ENCODE results near the gene B9D1.

Gene B9D1

GRCh38 chr17:19305256-19305655 lies 57.3 kb downstream of the B9D1 start:
- H2AFZ ChIP-seq (ENCODE audit: low read depth), result no peak overlapping the region
- no peaks in the 10 kb centered on the region for H3K36me3 ChIP-seq (ENCODE audit: insufficient read depth)
- peak overlapping the region; percentile 83 for H3K4me2 ChIP-seq
- no peak overlapping the region for H3K4me3 ChIP-seq (IDR thresholded peaks at IDR 0.05; ENCODE audit: insufficient read depth, low read depth, low read length)
- peak overlapping the region; percentile 40; the same call in 1 of the 2 replicates for H3K9ac ChIP-seq
- TF ChIP-seq CTCF (conservative IDR thresholded peaks at IDR 0.05; ENCODE audit: low read depth, low read length), result no peak
- H3K27me3 ChIP-seq (ENCODE audit: insufficient read depth, low read depth), result no peaks in the 10 kb centered on the region
- H3K79me2 ChIP-seq (ENCODE audit: insufficient read depth, low read depth), result no peaks in the 10 kb centered on the region
- peak overlapping the region; percentile 82 for H3K27ac ChIP-seq
- H4K20me1 ChIP-seq (ENCODE audit: insufficient read depth), result no peaks in the 10 kb centered on the region
- peaks cover 65% of the 10 kb centered on the region for H3K4me1 ChIP-seq (ENCODE audit: low read depth, poor library complexity, severe bottlenecking)

- Histone ChIP-seq H3K79me2 (ENCODE audit: insufficient read depth, low read depth) (no peaks in the 10 kb centered on the region), H3K4me2 (peak overlapping the region; percentile 83), H3K36me3 (ENCODE audit: insufficient read depth) (no peaks in the 10 kb centered on the region), H3K4me1 (ENCODE audit: low read depth, poor library complexity, severe bottlenecking) (peaks cover 65% of the 10 kb centered on the region), H3K27ac (peak overlapping the region; percentile 82; the same call in 1 of the 2 replicates), H4K20me1 (ENCODE audit: insufficient read depth) (no peaks in the 10 kb centered on the region), H3K4me3 (IDR thresholded peaks at IDR 0.05; ENCODE audit: insufficient read depth, low read depth, low read length) (no peak overlapping the region), H3K9ac (no peak overlapping the region; the same call in 1 of the 2 replicates), H2AFZ (ENCODE audit: low read depth) (no peak overlapping the region), H3K27me3 (ENCODE audit: insufficient read depth, low read depth) (no peaks in the 10 kb centered on the region)
- TF ChIP-seq CTCF (conservative IDR thresholded peaks at IDR 0.05; ENCODE audit: low read depth, low read length), result no peak
These were observed 57.8 kb downstream of the B9D1 start for GRCh38 chr17:19304751-19305150.

- peak overlapping the region; percentile 83; the same call in 1 of the 2 replicates for H3K4me2 ChIP-seq
- no peak overlapping the region for H3K4me3 ChIP-seq (IDR thresholded peaks at IDR 0.05; ENCODE audit: insufficient read depth, low read depth, low read length)
- no peaks in the 10 kb centered on the region for H3K27me3 ChIP-seq (ENCODE audit: insufficient read depth, low read depth)
- H2AFZ ChIP-seq (ENCODE audit: low read depth), result no peak overlapping the region
- H3K27ac ChIP-seq, result peak overlapping the region; percentile 82; the same call in 1 of the 2 replicates
- H3K4me1 ChIP-seq (ENCODE audit: low read depth, poor library complexity, severe bottlenecking), result peaks cover 65% of the 10 kb centered on the region
- TF ChIP-seq CTCF (conservative IDR thresholded peaks at IDR 0.05; ENCODE audit: low read depth, low read length), result no peak
- H3K9ac ChIP-seq, result no peak overlapping the region
- no peaks in the 10 kb centered on the region for H3K36me3 ChIP-seq (ENCODE audit: insufficient read depth)
- H3K79me2 ChIP-seq (ENCODE audit: insufficient read depth, low read depth), result no peaks in the 10 kb centered on the region
- H4K20me1 ChIP-seq (ENCODE audit: insufficient read depth), result no peaks in the 10 kb centered on the region
These were observed 58.3 kb downstream of the B9D1 start for GRCh38 chr17:19304209-19304608.

GRCh38 chr17:19303367-19303776 lies 59.2 kb downstream of the B9D1 start:
- H3K4me2 ChIP-seq, result no peak overlapping the region; the same call in 1 of the 2 replicates
- no peak for TF ChIP-seq CTCF (conservative IDR thresholded peaks at IDR 0.05; ENCODE audit: low read depth, low read length)
- H2AFZ ChIP-seq (ENCODE audit: low read depth), result no peak overlapping the region
- H3K4me1 ChIP-seq (ENCODE audit: low read depth, poor library complexity, severe bottlenecking), result peaks cover 61% of the 10 kb centered on the region
- no peaks in the 10 kb centered on the region for H3K27me3 ChIP-seq (ENCODE audit: insufficient read depth, low read depth)
- no peaks in the 10 kb centered on the region for H3K79me2 ChIP-seq (ENCODE audit: insufficient read depth, low read depth)
- no peaks in the 10 kb centered on the region for H3K36me3 ChIP-seq (ENCODE audit: insufficient read depth)
- H4K20me1 ChIP-seq (ENCODE audit: insufficient read depth), result no peaks in the 10 kb centered on the region
- H3K9ac ChIP-seq, result no peak overlapping the region
- no peak overlapping the region for H3K27ac ChIP-seq
- no peak overlapping the region for H3K4me3 ChIP-seq (IDR thresholded peaks at IDR 0.05; ENCODE audit: insufficient read depth, low read depth, low read length)

Data from KMS-11 (cell line).